ENCODE results near the gene NKAIN2. TPM values are rescaled to one million over a fixed set of nuclear protein-coding genes. Genes with fewer than 3 reads are reported as not detected.
A peak's percentile ranks its signal among the peaks of the same experiment; 100 is the strongest.
"Not testable (repeated sequence)": the region's sequence is repeated elsewhere in the genome, so short reads cannot be mapped to it uniquely, and the experiment has no call there.

The NKAIN2 gene
- total RNA-seq, 1 donor from 2014 or later = 109 TPM

DNA sequence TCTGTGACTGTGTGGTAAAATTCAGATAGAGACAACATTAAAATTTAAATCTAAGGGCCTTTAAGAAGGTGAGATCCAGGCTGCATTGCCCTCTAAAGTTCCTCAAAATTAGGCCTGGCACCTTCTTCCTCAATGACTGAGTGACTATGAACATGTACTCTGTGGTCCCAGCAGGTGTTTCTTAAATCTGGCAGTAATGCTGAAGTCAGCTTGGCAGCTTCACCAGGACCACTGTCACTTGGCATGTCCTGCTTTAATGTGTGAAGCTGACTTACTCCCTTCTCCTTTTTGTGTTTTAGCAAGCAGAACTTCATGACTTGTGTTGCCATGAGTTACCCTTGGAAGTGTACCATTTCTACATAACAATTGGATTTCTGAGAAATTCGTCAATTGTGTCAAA lies 141.7 kb downstream of the NKAIN2 start:
- FAIRE-seq = no peak
- no peak for DNase-seq (ENCODE audit: low spot score in 2 of 2)

GRCh38 chr6:123953920-123954319 lies 150.3 kb downstream of the NKAIN2 start:
- no peak for FAIRE-seq
- DNase-seq (ENCODE audit: low spot score in 2 of 2) = no peak

- FAIRE-seq (no peak), DNase-seq (ENCODE audit: low spot score in 2 of 2) (no peak)
These were observed 153.0 kb downstream of the NKAIN2 start for GRCh38 chr6:123956492-123957139.

GRCh38 chr6:123962508-123962907 lies 158.8 kb downstream of the NKAIN2 start:
- FAIRE-seq (no peak), DNase-seq (ENCODE audit: low spot score in 2 of 2) (no peak)

DNA sequence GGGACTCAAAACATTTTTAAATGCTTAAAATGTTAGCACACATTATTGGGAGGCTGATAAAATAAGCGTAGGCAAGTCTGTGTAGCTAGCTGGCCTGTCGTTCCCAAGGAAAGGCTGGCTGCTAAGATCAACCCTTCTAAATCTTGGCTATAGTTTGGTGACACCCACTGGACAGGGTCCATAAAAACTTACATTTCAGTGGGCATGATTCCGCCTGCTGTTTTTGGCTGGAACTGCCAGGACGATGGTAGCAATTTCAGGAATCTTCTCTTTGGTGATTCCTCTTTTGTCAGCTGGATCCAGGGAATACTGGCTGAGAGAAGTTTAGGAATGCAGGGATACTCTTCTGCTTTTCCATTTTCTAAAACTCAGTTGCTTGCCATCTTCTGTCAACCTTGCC lies 162.2 kb downstream of the NKAIN2 start:
- peak in 1 of 2 donors; percentile 5 for DNase-seq (ENCODE audit: low spot score in 2 of 2)
- FAIRE-seq = no peak

GRCh38 chr6:123966618-123967017 lies 163.0 kb downstream of the NKAIN2 start:
- DNase-seq (ENCODE audit: low spot score in 2 of 2) = no peak
- no peak for FAIRE-seq

- FAIRE-seq (no peak), DNase-seq (ENCODE audit: low spot score in 2 of 2) (no peak)
These were observed 164.2 kb downstream of the NKAIN2 start for GRCh38 chr6:123967905-123968304.

- no peak for DNase-seq (ENCODE audit: low spot score in 2 of 2)
- no peak for FAIRE-seq
These were observed 169.1 kb downstream of the NKAIN2 start for GRCh38 chr6:123972600-123973294.

GRCh38 chr6:123980311-123980710 lies 176.6 kb downstream of the NKAIN2 start:
- DNase-seq (ENCODE audit: low spot score in 2 of 2) = no peak
- FAIRE-seq = no peak

DNA sequence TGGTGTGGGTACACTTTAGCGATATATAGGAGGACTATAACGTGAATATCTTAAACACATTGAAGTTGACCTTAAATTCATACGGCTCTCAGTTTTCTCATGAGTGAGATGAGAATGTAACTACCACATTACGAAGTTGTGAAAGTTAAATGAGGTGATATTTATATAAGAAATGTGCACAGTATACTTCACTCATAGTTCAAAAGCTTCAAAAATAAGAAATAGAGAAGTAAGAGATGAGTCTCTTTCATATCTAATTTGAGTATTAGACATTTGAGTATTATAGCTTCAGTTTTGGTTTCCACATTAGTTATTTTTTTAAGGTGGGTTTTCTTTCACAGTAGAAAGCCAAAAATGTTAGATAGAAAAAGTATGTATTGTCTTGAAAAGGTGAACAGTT lies 183.3 kb downstream of the NKAIN2 start:
- DNase-seq (ENCODE audit: low spot score in 2 of 2) (no peak), FAIRE-seq (no peak)

DNA sequence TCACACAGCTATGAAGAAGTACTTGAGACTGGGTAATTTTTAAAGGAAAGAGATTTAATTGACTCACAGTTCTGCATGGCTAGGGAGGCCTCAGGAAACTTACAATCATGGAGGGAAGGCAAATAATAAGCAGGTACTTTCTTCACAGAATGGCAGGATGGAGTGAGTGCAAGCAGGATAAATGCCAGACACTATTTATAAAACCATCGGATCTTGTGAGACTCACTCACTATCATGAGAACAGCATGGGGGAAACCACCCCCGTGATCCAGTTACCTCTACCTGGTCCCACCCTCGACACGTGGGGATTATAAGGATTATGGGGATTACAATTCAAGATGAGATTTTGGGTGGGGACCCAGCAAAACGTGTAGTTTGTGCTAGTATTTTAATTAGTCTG lies 186.3 kb downstream of the NKAIN2 start:
- DNase-seq (ENCODE audit: low spot score in 2 of 2); FAIRE-seq: not testable (repeated sequence)

GRCh38 chr6:123990376-123990775 lies 186.7 kb downstream of the NKAIN2 start:
- no peak for DNase-seq (ENCODE audit: low spot score in 2 of 2)
- no peak for FAIRE-seq

DNA sequence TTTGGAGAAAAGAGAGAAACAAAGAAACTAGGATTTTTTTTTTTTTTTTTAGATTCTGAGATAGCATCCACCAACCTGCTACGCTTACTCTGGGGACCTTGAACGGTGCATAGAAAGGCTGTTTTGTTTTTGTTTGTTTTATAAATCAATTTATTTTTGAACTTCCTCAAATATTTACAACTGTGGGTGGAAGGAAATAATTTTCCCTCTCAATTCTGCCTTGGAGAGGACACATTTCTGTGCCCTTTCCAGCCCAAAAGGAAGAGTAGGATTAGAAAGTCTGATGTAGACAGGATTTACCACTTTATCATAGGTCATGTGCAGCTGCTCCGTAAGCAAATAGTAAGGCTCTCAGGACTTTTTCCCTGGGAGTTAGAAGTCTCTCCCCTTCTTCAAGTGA lies 190.5 kb downstream of the NKAIN2 start:
- FAIRE-seq = no peak
- no peak for DNase-seq (ENCODE audit: low spot score in 2 of 2)

- no peak for DNase-seq (ENCODE audit: low spot score in 2 of 2)
These were observed 191.4 kb downstream of the NKAIN2 start for GRCh38 chr6:123994891-123995635.

DNA sequence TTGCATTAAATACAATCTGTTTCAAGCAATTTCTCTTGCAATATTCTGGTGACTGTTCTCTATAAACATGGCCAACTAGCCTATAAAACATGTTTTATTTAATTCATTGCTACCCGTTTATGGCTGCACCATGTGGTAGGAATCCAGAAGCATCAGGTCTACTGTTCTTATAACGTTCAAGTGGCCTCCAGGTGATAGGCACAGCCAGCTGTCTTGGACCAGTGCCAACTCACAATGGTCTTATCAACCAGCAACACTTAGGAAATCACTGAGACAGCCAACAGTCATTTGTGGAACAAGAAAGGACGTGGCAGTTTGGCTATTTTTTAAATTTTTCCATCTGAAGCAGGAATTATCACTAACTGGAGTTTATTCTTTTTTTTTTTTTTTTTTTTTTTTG lies 193.6 kb downstream of the NKAIN2 start:
- FAIRE-seq (no peak), DNase-seq (ENCODE audit: low spot score in 2 of 2) (no peak)

More at GRCh38 chr6:123994891-123995635, 191.4 kb downstream of the NKAIN2 start:
- no peak for FAIRE-seq

DNA sequence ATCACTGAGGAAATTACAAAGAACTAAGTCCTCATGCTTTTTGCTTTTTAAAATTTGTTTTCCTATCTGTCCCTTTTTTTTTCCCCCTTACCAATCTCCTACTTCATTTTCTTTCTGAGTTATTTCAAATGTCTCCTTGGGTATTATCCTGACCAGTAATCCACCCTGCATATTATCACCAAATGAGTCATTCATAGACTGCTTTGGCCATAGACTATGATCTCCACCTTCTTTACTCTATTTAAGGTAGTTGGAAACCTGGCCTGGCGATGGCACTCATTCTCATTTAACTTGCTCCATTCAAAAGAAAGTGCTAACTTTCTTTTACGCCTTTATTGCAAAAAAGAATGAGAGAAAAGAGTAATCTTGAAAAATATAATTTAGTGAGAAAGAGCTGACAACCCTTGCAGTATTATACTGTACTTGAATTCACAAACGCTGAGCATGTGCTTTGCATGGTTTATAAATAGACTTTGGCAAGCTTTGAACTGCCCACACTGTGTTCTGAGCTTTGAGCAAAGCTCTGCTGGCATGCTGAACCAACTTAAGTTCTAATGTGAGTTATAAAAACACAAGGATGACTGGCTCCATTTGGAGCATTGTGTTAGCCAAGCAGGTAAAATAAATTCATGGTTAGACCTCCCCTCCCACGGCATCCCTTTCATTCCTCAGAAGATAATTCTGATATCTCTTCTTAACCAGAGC lies 198.9 kb downstream of the NKAIN2 start:
- FAIRE-seq (no peak), DNase-seq (ENCODE audit: low spot score in 2 of 2) (peak in 1 of 2 donors; percentile 9)

GRCh38 chr6:124007266-124007665 lies 203.6 kb downstream of the NKAIN2 start:
- no peak for FAIRE-seq
- DNase-seq (ENCODE audit: low spot score in 2 of 2) = no peak

- DNase-seq (ENCODE audit: low spot score in 2 of 2) (no peak), FAIRE-seq (no peak)
These were observed 204.6 kb downstream of the NKAIN2 start for GRCh38 chr6:124008000-124008987.

GRCh38 chr6:124008988-124009765 lies 205.5 kb downstream of the NKAIN2 start:
- FAIRE-seq (no peak), DNase-seq (ENCODE audit: low spot score in 2 of 2) (no peak)
